ENCODE data around the gene NELFB.

The NELFB gene

GRCh38 chr9:137228968-137229896 is 25.9 kb upstream of the NELFB start:
- Histone ChIP-seq H3K4me3 (ENCODE audit: low read length) (no peak overlapping the region), H2AFZ (ENCODE audit: low read depth, low read length) (no peak overlapping the region), H3K9ac (ENCODE audit: low read length) (no peak overlapping the region), H3K27ac (ENCODE audit: low read length) (no peak overlapping the region), H3K4me2 (ENCODE audit: low read length) (no peak overlapping the region), H3K9me3 (ENCODE audit: insufficient read depth, low read length) (no peaks in the 10 kb centered on the region), H3K36me3 (replicated peaks; ENCODE audit: low read depth, low read length) (no peaks in the 10 kb centered on the region), H4K20me1 (ENCODE audit: insufficient read depth, low read length) (no peaks in the 10 kb centered on the region), H3K27me3 (ENCODE audit: low read depth, low read length) (0 out of 2 replicates have a peak, but pooled peaks cover under 1% of the 10 kb centered on the region), H3K79me2 (ENCODE audit: low read length) (no peaks in the 10 kb centered on the region), H3K4me1 (ENCODE audit: low read length) (peaks cover 10% of the 10 kb centered on the region)
- no peak for TF ChIP-seq CTCF (IDR thresholded peaks at IDR 0.05; ENCODE audit: low read depth, low read length)
- no peak for TF ChIP-seq EZH2phosphoT487 (IDR thresholded peaks at IDR 0.05; ENCODE audit: low read depth)

GRCh38 chr9:137229903-137230704 is 25.0 kb upstream of the NELFB start:
- Histone ChIP-seq H4K20me1 (ENCODE audit: insufficient read depth, low read length) (no peaks in the 10 kb centered on the region), H3K27ac (ENCODE audit: low read length) (no peak overlapping the region), H3K9ac (ENCODE audit: low read length) (no peak overlapping the region), H3K4me3 (ENCODE audit: low read length) (no peak overlapping the region), H3K36me3 (replicated peaks; ENCODE audit: low read depth, low read length) (no peaks in the 10 kb centered on the region), H2AFZ (ENCODE audit: low read depth, low read length) (no peak overlapping the region), H3K79me2 (ENCODE audit: low read length) (no peaks in the 10 kb centered on the region), H3K4me1 (ENCODE audit: low read length) (peaks cover 16% of the 10 kb centered on the region), H3K9me3 (ENCODE audit: insufficient read depth, low read length) (no peaks in the 10 kb centered on the region), H3K4me2 (ENCODE audit: low read length) (no peak overlapping the region), H3K27me3 (ENCODE audit: low read depth, low read length) (0 out of 2 replicates have a peak, but pooled peaks cover 2% of the 10 kb centered on the region)
- TF ChIP-seq EZH2phosphoT487 (IDR thresholded peaks at IDR 0.05; ENCODE audit: low read depth), result no peak
- no peak for TF ChIP-seq CTCF (IDR thresholded peaks at IDR 0.05; ENCODE audit: low read depth, low read length)

- Histone ChIP-seq H3K27me3 (ENCODE audit: low read depth, low read length) (0 out of 2 replicates have a peak, but pooled peaks cover 2% of the 10 kb centered on the region), H3K27ac (ENCODE audit: low read length) (no peak within 1 kb of the TSS), H3K4me3 (ENCODE audit: low read length) (no peak within 1 kb of the TSS), H3K9me3 (ENCODE audit: insufficient read depth, low read length) (no peaks in the 10 kb centered on the region), H3K4me1 (ENCODE audit: low read length) (peaks cover 24% of the 10 kb centered on the region), H3K9ac (ENCODE audit: low read length) (no peak within 1 kb of the TSS), H3K36me3 (replicated peaks; ENCODE audit: low read depth, low read length) (no peaks in the 10 kb centered on the region), H3K79me2 (ENCODE audit: low read length) (no peaks in the 10 kb centered on the region), H3K4me2 (ENCODE audit: low read length) (no peak within 1 kb of the TSS), H4K20me1 (ENCODE audit: insufficient read depth, low read length) (no peaks in the 10 kb centered on the region), H2AFZ (ENCODE audit: low read depth, low read length) (no peak within 1 kb of the TSS)
- TF ChIP-seq EZH2phosphoT487 (IDR thresholded peaks at IDR 0.05; ENCODE audit: low read depth) (no peak), CTCF (IDR thresholded peaks at IDR 0.05; ENCODE audit: low read depth, low read length) (no peak)
Observed at GRCh38 chr9:137230705-137231371, 24.3 kb upstream of the NELFB start, which contains the start of gene SLC34A3. Gene SLC34A3 (plus strand): TSS chr9:137230901. CDS start chr9:137231703, 802 bp downstream.

All from OCI-LY3 (cell line).